HAP-1 (cell line): ENCODE measurements around the gene AGO3.
A peak's percentile ranks its signal among the peaks of the same experiment; 100 is the strongest.
"Not testable (repeated sequence)": the region's sequence is repeated elsewhere in the genome, so short reads cannot be mapped to it uniquely, and the experiment has no call there.

Experiments
- DNase-seq, 2 experiments: peaks; one replicate each; pipeline ENCODE4 v3.0.0-alpha.2; 2016 to 2020; ENCODE audit warnings: low spot score in 2 of 2
- H3K27me3 ChIP-seq: fragments of 250-450 bp; sonication (Bioruptor Pico); 2 replicates; pipeline ENCODE4 v1.5.1; 2020; ENCODE audit warnings: low read depth, mild to moderate bottlenecking, moderate library complexity
- H3K36me3 ChIP-seq: fragments of 250-450 bp; sonication (Bioruptor Pico); replicated peaks from 2 replicates; pipeline ENCODE4 v1.5.1; 2020; ENCODE audit warnings: mild to moderate bottlenecking
- H3K4me1 ChIP-seq: fragments of 250-450 bp; sonication (Bioruptor Pico); 2 replicates; pipeline ENCODE4 v1.5.1; 2020; ENCODE audit warnings: mild to moderate bottlenecking
- H3K4me3 ChIP-seq: fragments of 250-450 bp; sonication (Bioruptor Pico); 2 replicates; pipeline ENCODE4 v1.5.1; 2020; ENCODE audit warnings: mild to moderate bottlenecking, moderate library complexity
- H3K9me3 ChIP-seq: fragments of 250-450 bp; sonication (Bioruptor Pico); 2 replicates; pipeline ENCODE4 v1.5.1; 2020; ENCODE audit warnings: mild to moderate bottlenecking, moderate library complexity
- in situ Hi-C: fragments of 300-500 bp; cut with MboI; formaldehyde crosslinking; loops from 3 replicates; pipeline ENCODE4 v1.14.3; 2020; ENCODE audit warnings: low sequenced_read_pairs, inconsistent platforms, mixed read lengths

The AGO3 gene

DNA sequence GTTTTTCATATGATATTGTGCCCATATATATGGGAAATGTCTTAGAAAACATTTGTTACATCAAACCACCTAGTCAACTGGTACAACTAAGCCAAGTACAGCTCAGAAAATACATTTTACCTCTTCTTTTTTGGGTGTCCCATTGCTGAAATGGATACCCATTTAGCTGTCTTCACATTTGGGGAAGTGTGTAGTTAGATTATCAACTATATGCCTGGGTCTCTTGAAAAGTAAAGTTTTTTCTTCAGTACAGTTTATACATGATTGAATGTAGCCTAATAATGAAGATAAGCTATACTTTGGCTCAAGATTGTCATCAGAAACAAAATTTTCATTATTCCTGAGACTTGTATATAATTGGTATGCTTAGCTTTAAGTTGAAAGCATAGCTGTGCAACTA is 2.0 kb downstream of the AGO3 start:
- H3K4me3 ChIP-seq: no peak overlapping the region
- in situ Hi-C loops: no loop called here
- H3K27me3 ChIP-seq: no peaks in the 10 kb centered on the region
- H3K9me3 ChIP-seq: no peaks in the 10 kb centered on the region
- peaks cover 17% of the 10 kb centered on the region for H3K4me1 ChIP-seq
- no peaks in the 10 kb centered on the region for H3K36me3 ChIP-seq
- DNase-seq: no peak

DNA sequence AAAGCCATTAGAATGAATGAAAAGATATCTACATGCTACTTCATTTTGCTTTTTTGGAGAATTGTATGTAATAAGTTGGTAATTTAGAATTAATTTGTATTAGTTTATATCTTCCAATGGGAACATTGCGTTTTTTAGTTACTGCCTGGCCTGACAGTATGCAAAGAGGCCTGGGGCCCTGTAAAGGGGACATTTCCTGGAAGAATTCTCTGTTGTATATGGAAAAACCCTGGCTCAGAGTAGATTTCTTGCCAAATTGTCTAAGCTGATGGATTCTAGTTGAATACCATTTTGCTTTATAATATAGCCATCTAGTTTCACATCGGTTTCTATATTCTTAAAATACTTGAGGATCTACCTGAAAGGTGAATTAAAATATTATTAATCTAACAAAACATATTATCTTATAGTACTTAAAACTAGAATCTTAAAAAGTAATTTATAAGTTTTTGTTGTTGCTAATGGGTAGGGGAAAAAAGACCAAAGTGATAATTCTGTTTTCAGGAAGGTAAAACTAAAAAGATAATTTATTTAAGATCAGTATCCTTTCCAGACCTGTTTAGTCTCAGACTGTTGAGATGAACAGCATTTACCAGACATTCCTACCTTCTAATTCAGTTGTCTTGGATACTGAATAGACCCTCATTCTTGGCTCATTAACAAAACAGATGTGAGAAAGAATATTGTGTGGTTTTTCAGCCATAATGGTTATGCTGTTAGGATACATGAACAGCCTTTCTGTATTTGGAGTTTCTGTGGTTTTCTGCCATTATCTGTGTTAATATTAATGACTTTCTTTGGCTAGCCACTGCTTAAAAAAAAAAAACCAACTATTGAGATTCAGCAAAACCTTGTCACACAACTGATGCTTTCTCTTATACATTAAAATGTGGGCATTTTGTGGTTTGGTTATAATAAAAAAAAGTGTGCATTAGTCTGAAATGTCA is 4.8 kb downstream of the AGO3 start:
- Histone ChIP-seq H3K36me3 (no peaks in the 10 kb centered on the region), H3K27me3 (no peaks in the 10 kb centered on the region), H3K9me3 (no peaks in the 10 kb centered on the region), H3K4me3 (no peak overlapping the region), H3K4me1 (peaks cover 17% of the 10 kb centered on the region)
- in situ Hi-C loops: no loop called here
- peak in 1 of 2 experiments; percentile 17 for DNase-seq

DNA sequence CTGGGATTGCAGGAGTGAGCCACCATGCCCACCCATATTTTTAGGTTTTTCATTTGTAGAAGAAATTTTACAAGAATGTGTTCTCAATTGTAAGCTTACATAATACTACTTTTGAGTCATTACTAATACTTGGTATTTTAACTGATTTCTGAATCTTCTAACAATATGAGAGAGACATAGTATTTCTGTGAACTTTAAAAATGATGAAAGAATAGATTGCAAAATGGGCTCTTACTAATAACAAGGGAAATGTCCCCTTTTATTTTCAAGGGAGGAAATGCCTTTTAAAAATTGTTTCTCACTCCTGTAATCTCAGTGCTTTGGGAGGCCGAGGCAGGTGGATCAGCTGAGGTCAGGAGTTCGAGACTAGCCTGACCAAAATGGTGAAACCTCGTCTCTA is 5.9 kb downstream of the AGO3 start:
- Histone ChIP-seq H3K9me3 (no peaks in the 10 kb centered on the region), H3K4me3 (no peak overlapping the region), H3K27me3 (no peaks in the 10 kb centered on the region), H3K4me1 (peaks cover 17% of the 10 kb centered on the region), H3K36me3 (no peaks in the 10 kb centered on the region)
- in situ Hi-C loops: no loop called here
- no peak for DNase-seq

DNA sequence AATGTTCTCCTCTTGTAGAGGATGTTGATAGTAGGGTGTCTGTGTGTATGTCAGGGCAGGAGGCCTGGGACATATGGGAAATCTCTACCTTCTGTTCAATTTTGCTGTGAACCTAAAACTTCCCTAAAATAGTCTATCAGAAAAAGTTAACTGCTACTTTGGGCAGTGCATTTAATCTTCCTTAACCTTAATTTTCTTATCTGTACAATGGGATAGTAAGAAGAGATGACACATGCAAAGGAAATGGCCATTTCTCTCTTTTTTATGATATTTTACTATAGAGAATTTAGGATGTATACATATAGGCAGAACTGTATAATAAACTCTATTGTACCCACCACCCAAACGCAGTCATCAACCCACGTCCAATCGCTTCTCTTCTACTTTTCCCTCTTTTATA is 8.6 kb downstream of the AGO3 start:
- no peak overlapping the region for H3K4me3 ChIP-seq
- in situ Hi-C loops: no loop called here
- H3K27me3 ChIP-seq: no peaks in the 10 kb centered on the region
- H3K4me1 ChIP-seq: peaks cover 9% of the 10 kb centered on the region
- DNase-seq: no peak
- H3K36me3 ChIP-seq: no peaks in the 10 kb centered on the region
- no peaks in the 10 kb centered on the region for H3K9me3 ChIP-seq

DNA sequence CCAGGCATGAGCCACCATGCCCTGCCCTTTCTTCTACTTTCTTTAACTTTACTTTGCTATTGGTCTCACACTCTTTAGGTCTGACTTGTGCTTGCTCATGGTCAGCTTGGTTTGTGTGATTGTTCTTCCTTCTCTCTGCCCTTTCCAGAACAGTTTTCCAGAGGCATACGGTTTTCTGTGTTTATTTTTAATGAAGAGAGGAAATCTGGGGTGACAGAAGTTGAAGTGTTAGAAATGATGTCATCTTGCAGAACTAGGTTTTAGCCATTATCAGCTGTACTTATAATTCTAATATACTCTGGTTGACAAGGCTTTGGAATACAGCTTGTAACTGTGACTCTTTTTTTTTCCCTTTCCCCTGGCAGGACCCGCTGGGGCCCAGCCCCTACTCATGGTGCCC is 14.4 kb downstream of the AGO3 start:
- Histone ChIP-seq H3K27me3 (no peaks in the 10 kb centered on the region), H3K9me3 (no peaks in the 10 kb centered on the region), H3K4me1 (no peaks in the 10 kb centered on the region), H3K4me3 (no peak overlapping the region), H3K36me3 (no peaks in the 10 kb centered on the region; the same call in 1 of the 2 replicates)
- in situ Hi-C loops: no loop called here
- no peak for DNase-seq

DNA sequence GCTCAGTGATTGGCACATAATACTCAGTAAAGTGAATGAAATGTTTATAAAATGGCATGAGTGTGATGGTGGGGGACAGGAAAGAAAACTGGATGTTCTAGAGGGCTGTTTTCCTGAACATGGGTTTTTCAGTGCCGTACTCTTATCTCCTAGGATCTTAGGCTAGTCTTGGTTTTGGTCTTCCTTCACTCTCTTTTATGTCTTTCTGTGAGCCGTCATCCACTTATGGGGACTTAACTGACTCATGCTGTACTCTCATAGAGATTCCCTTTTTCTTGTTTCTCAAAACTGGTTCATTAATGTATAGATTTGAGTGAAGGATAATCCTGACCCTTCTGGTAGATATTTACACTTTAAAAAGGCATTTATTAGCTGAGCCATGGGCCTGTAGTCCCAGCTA is 16.6 kb downstream of the AGO3 start:
- H3K9me3 ChIP-seq: no peaks in the 10 kb centered on the region
- in situ Hi-C loops: no loop called here
- H3K27me3 ChIP-seq: no peaks in the 10 kb centered on the region
- no peaks in the 10 kb centered on the region; the same call in 1 of the 2 replicates for H3K36me3 ChIP-seq
- no peak for DNase-seq
- H3K4me1 ChIP-seq: no peaks in the 10 kb centered on the region
- no peak overlapping the region for H3K4me3 ChIP-seq

DNA sequence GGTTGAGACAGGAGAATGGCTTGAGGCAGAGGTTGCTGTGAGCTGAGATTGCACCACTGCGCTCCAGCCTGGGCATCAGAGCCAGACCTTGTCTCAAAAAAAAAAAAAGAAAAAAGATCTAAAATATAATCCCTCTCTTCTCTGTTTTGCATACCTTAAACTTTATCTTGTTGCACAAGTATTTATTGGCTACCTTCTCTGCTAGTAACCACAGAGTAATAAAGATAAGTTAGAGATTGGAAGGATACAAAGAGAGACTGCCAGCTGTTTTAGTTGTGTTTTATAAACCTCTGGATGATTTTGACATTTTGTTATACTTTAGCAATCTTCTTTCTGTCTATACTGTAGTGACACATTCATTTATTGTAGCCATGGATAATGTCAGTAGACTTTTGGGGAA is 27.7 kb downstream of the AGO3 start:
- in situ Hi-C loops: no loop called here

DNA sequence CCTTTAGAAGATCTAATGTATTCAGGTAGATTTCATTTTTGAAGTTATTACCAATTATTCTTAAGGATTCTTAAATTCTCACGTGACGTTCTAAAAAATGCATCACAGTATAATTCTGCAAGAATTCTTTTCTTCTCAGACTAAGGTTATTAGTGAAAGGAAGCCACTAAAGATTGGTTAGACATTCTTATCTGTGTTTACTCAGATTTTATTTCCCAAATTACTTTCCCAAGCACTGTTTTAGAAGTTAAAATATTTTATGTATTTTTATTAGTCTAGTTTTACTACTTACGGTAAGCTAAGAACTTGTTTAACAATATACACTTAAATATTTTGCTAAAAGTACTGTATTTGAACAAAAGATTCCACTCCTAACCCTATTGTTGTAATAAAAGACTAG is 28.4 kb downstream of the AGO3 start:
- H3K4me1 ChIP-seq: no peaks in the 10 kb centered on the region
- H3K36me3 ChIP-seq: peaks cover 1% of the 10 kb centered on the region; the same call in 1 of the 2 replicates
- H3K27me3 ChIP-seq: no peaks in the 10 kb centered on the region
- H3K9me3 ChIP-seq: no peaks in the 10 kb centered on the region
- in situ Hi-C loops: no loop called here
- H3K4me3 ChIP-seq: no peak overlapping the region
- no peak for DNase-seq

More for the DNA sequence above, 27.7 kb downstream of the AGO3 start:
- DNase-seq: no peak
- H3K9me3 ChIP-seq: no peaks in the 10 kb centered on the region
- no peaks in the 10 kb centered on the region for H3K36me3 ChIP-seq
- H3K27me3 ChIP-seq: no peaks in the 10 kb centered on the region
- H3K4me1 ChIP-seq: no peaks in the 10 kb centered on the region
- H3K4me3 ChIP-seq: no peak overlapping the region

DNA sequence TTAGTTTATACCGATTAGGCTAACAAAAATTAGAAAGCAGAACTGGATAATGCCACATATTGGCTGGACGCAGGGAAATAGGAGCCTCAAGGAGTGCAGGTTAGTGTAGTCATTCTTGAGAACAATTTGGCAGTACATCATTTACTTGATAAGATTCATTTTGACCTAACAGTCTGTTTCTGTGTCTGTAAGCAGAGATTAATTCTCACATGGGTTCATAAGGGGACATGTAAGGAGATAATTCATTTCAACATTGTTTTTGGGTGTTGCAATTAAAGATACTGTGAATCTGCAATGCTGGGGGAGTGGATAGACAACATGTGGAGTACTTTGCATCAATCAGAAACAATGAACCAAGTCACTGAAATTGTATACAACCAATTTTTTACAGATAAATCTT is 32.0 kb downstream of the AGO3 start:
- H3K27me3 ChIP-seq: no peaks in the 10 kb centered on the region
- no peak for DNase-seq
- peaks cover 2% of the 10 kb centered on the region; the same call in 1 of the 2 replicates for H3K36me3 ChIP-seq
- H3K4me1 ChIP-seq: no peaks in the 10 kb centered on the region
- no peak overlapping the region for H3K4me3 ChIP-seq
- in situ Hi-C loops: no loop called here
- H3K9me3 ChIP-seq: no peaks in the 10 kb centered on the region

DNA sequence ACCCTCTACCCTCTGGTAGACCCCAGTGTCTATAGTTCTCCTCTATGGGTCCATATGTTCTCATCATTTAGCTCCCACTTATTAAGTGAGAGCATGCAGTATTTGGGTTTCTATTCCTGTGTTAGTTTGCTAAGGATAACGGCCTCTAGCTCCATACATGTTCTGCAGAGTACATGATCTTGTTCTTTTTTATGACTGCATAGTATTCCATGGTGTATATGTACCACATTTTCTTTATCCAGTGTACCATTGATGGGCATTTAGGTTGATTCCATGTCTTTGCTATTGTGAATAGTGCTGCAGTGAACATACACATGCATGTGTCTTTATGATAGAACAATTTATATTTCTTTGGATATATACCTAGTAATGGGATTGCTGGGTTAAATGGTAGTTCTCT is 33.4 kb downstream of the AGO3 start:
- H3K9me3 ChIP-seq, H3K27me3 ChIP-seq, in situ Hi-C loops, H3K4me3 ChIP-seq, DNase-seq, H3K4me1 ChIP-seq, H3K36me3 ChIP-seq: not testable (repeated sequence)

DNA sequence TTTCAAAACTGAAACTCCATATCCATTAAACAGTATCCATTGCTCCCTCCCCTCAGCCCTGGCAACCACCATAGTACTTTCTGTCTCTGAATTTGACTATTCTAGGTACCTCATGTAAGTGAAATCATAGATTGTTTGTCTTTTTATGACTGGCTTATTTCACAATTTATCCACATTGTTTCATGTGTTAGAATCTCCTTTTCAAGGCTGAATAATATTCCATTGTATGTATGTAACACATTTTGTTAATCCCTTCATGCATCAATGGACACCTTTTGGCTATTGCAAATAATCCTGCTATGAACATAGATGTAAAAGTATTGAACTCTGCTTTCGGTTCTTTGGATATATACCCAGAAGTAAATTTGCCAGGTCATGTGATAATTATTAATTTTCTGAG is 37.5 kb downstream of the AGO3 start:
- in situ Hi-C loops: no loop called here
- Histone ChIP-seq H3K27me3 (no peaks in the 10 kb centered on the region), H3K36me3 (peaks cover 2% of the 10 kb centered on the region; the same call in 1 of the 2 replicates), H3K4me1 (no peaks in the 10 kb centered on the region), H3K4me3 (no peak overlapping the region), H3K9me3 (no peaks in the 10 kb centered on the region)
- DNase-seq: no peak

DNA sequence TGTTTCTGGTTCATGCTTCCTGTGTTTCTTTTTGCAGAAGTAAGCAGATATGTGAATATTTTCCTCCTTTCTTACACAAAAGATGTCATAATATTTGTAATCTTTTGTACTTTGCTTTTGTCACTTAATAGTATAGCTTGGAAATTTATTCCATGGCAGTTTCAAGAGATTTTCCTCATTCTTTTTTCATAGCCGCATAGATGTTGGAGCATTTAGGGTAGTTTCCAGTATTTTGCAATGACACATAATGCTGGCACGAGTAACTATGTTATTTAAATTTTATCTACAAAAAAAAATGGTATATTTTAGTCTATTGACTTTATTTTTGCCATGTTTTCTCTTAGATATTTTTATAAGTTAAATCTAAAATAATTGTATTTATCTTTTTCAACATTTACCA is 40.7 kb downstream of the AGO3 start:
- in situ Hi-C loops: no loop called here
- Histone ChIP-seq H3K36me3 (no peaks in the 10 kb centered on the region), H3K4me1 (no peaks in the 10 kb centered on the region), H3K27me3 (no peaks in the 10 kb centered on the region), H3K4me3 (no peak overlapping the region), H3K9me3 (no peaks in the 10 kb centered on the region)
- no peak for DNase-seq

DNA sequence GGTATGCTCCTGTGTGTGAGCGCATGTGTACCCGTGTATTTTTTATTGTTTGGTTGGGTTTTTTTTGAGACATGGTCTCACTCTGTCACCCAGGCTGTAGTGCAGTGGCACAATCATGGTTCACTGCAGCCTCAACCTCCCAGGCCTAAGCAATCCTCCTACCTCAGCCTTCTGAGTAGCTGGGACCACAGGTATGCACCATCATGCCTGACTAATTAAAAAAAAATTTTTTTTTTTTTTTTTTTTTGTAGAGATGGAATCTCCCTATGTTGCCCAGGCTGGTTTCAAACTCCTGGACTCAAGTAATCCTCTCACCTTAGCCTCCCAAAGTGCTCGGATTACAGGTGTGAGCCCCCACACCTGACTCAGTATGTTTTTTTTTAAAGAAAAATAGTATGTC is 41.7 kb downstream of the AGO3 start:
- in situ Hi-C loops, H3K27me3 ChIP-seq, H3K36me3 ChIP-seq, DNase-seq, H3K4me1 ChIP-seq, H3K9me3 ChIP-seq, H3K4me3 ChIP-seq: not testable (repeated sequence)

DNA sequence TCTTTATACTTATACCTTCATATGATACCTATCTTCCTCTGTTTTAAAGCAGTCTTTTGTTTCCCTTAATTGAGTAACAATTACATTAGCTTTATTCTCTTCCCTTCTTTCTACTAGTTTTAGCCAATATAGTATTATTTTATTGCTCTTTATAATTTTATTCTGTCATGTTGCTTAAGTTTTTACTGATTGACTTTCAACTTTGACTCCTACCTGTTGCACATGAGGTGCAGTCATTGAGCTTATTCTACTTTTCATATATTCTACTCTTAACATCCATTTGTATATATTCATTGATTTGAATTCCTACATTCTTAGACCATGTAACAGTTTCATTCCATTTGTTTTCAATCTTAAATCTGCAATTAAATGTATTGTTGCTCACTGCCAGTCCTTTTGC is 49.2 kb downstream of the AGO3 start:
- H3K9me3 ChIP-seq: no peaks in the 10 kb centered on the region
- in situ Hi-C loops: no loop called here
- H3K4me1 ChIP-seq: no peaks in the 10 kb centered on the region
- H3K4me3 ChIP-seq: no peak overlapping the region
- H3K36me3 ChIP-seq: no peaks in the 10 kb centered on the region
- no peaks in the 10 kb centered on the region for H3K27me3 ChIP-seq
- no peak for DNase-seq
